Activated CD8-positive, alpha-beta T cell treated with anti-CD3 and anti-CD28 coated beads for 36 hours (primary cell): ENCODE results near the gene PTPN21. TPM values are rescaled to one million over a fixed set of nuclear protein-coding genes. Genes with fewer than 3 reads are reported as not detected.

Experiments
- ATAC-seq: fragments of 200-7000 bp; cut with Tn5 transposase; one replicate; pipeline ENCODE4 v1.10.0; 2021; ENCODE audit warnings: mild to moderate bottlenecking, moderate library complexity
- CTCF ChIA-PET: fragments of 350-600 bp; sonication (Branson Sonifier 250); formaldehyde crosslinking; loops from one replicate; lab custom pipeline; 2021; ENCODE audit warnings: antibody characterized with exemption; lab: Charles Lee
- POLR2A ChIA-PET: fragments of 350-600 bp; sonication (Branson Sonifier 250); formaldehyde crosslinking; loops from one replicate; lab custom pipeline; 2021; ENCODE audit warnings: antibody characterized with exemption; lab: Charles Lee
- DNase-seq: peaks from one replicate; pipeline ENCODE4 v3.0.0-alpha.2; 2020
- H3K27ac Mint-ChIP-seq: one replicate; pipeline ENCODE4 v1.8.0; 2021; ENCODE audit warnings: mild to moderate bottlenecking, mixed read lengths
- H3K27me3 Mint-ChIP-seq: one replicate; pipeline ENCODE4 v1.8.0; 2021; ENCODE audit warnings: mixed read lengths
- H3K36me3 Mint-ChIP-seq: one replicate; pipeline ENCODE4 v1.8.0; 2021; ENCODE audit warnings: low read depth, mixed read lengths
- H3K4me1 Mint-ChIP-seq: one replicate; pipeline ENCODE4 v1.8.0; 2021; ENCODE audit warnings: low read depth, mixed read lengths
- H3K4me3 Mint-ChIP-seq: one replicate; pipeline ENCODE4 v1.8.0; 2021; ENCODE audit warnings: mild to moderate bottlenecking, moderate library complexity, mixed read lengths
- H3K9me3 Mint-ChIP-seq: one replicate; pipeline ENCODE4 v1.8.0; 2021; ENCODE audit warnings: mixed read lengths
- intact Hi-C: fragments of 100-400 bp; cut with micrococcal nuclease; formaldehyde crosslinking; loops from one replicate; pipeline ENCODE4 v1.10.0; 2022
- total RNA-seq, 2 experiments: library from RNA; stranded (reverse); gene quantifications; one replicate each; pipeline ENCODE4 v1.2.3, GENCODE V29; 2021
- TF ChIP-seq, protein P1 (sequence below): fragments of 200-600 bp; IDR thresholded peaks from one replicate; pipeline ENCODE4 v1.8.0; 2022; ENCODE audit warnings: antibody characterized with exemption, mild to moderate bottlenecking

Gene PTPN21
- total RNA-seq, 2 experiments from 2014 or later = not detected

DNA sequence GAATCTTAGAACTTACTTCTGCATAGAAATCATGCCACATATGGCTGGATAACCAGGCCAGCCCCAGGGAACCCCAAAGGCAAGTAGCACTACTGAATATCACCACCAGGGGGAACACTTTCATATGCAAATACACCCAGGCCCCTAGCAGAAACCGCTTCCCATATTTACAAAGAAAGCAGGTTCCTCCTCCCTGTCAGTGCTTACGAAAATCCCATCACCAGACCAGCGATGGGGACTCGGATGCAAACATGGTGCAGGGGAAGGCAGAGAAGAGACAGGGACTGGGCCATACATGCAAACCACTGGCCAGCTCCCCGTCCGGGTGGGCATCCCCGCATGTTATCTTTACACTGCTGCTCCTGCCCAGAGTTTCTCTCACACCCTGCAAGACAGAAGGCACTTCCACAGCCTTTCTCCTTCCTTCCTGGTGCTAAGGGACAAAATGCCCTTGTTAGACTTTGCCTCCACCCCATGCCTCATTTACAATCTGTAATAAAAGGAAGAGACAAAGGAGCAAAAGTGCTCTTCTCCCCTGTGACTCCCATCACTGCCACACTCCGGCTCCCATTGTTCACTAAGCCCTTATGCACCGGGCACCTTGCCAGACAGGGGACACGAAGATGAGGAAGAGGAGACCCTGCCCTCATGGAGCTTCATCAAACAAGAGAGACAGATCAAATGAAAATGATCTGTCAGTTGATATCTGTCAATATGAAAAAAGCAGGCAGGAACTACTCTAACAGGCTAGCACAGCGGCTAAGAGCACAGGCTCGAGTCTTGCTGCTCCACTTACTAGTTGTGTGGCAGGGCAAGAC is 62.3 kb downstream of the PTPN21 start:
- ATAC-seq (peak; percentile 89), DNase-seq (peak; percentile 78)
- H3K27me3 Mint-ChIP-seq = no peaks in the 10 kb centered on the region
- H3K4me3 Mint-ChIP-seq = no peak overlapping the region
- TF ChIP-seq, protein P1, sequence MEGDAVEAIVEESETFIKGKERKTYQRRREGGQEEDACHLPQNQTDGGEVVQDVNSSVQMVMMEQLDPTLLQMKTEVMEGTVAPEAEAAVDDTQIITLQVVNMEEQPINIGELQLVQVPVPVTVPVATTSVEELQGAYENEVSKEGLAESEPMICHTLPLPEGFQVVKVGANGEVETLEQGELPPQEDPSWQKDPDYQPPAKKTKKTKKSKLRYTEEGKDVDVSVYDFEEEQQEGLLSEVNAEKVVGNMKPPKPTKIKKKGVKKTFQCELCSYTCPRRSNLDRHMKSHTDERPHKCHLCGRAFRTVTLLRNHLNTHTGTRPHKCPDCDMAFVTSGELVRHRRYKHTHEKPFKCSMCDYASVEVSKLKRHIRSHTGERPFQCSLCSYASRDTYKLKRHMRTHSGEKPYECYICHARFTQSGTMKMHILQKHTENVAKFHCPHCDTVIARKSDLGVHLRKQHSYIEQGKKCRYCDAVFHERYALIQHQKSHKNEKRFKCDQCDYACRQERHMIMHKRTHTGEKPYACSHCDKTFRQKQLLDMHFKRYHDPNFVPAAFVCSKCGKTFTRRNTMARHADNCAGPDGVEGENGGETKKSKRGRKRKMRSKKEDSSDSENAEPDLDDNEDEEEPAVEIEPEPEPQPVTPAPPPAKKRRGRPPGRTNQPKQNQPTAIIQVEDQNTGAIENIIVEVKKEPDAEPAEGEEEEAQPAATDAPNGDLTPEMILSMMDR = peak; percentile 94
- no peaks in the 10 kb centered on the region for H3K9me3 Mint-ChIP-seq
- ChIA-PET CTCF (interaction anchor here (0.7 to 2.2 kb wide), 15 partner anchors 7 to 305 kb away, joined by 3 to 8 read pairs (median 3); no protein-coding TSS in a partner anchor), POLR2A (no interaction called here)
- H3K27ac Mint-ChIP-seq = no peak overlapping the region
- intact Hi-C loops = loop anchor here (5.0 kb wide), 1 partner anchor 60 kb away; no protein-coding TSS in a partner anchor
- no peaks in the 10 kb centered on the region for H3K36me3 Mint-ChIP-seq
- H3K4me1 Mint-ChIP-seq = no peaks in the 10 kb centered on the region

DNA sequence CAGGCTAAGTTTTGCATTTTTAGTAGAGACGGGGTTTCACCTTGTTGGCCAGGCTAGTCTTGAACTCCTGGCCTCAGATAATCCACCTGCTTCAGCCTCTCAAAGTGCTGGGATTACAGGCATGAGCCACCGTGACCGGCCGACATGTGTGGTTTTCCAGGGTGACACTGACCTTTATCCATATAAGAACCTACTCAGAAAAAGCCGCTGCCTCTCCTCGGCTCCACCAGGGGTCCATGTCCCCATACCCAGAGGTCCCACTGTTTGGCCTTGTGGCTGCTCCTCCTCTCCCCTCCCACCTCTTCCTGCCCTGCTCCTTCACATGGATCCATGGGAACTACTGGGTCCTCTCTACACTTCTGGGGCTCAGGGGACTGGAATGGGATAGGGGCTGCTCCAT is 64.6 kb downstream of the PTPN21 start:
- H3K36me3 Mint-ChIP-seq = no peaks in the 10 kb centered on the region
- H3K4me3 Mint-ChIP-seq = no peak overlapping the region
- CTCF ChIA-PET = interaction anchor here (1.0 kb wide), 1 partner anchor 9 kb away, joined by 4 read pairs; no protein-coding TSS in a partner anchor
- DNase-seq (no peak), ATAC-seq (no peak)
- peaks cover 1% of the 10 kb centered on the region for H3K27me3 Mint-ChIP-seq
- POLR2A ChIA-PET = no interaction called here
- H3K9me3 Mint-ChIP-seq = no peaks in the 10 kb centered on the region
- H3K4me1 Mint-ChIP-seq = no peaks in the 10 kb centered on the region
- H3K27ac Mint-ChIP-seq = no peak overlapping the region
- TF ChIP-seq, protein P1 = no peak
- intact Hi-C loops = loop anchor here (5.0 kb wide), 1 partner anchor 62 kb away; no protein-coding TSS in a partner anchor

DNA sequence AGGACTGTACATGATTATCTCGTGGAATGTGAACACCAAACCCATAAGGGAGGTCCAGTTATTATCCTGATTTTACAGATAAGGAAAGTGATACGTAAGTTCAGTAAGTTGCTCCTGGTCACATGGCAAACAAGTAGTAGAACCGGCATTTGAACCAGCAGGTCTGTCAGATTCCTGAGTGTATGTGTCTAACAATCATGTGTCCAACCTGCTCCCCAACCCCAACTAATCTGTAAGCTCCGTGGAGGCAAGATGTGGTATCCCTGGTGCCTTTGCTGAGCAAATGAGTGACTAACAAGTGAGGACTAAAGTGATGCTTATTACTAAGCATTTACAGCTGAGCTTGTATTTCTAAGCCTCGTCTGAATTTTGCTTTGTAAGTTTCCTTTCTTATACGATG is 65.9 kb downstream of the PTPN21 start:
- Mint-ChIP-seq H3K27me3 (peaks cover 1% of the 10 kb centered on the region), H3K4me1 (no peaks in the 10 kb centered on the region), H3K36me3 (no peaks in the 10 kb centered on the region), H3K9me3 (no peaks in the 10 kb centered on the region), H3K4me3 (no peak overlapping the region), H3K27ac (no peak overlapping the region)
- DNase-seq = no peak
- no peak for ATAC-seq
- intact Hi-C loops = no loop called here
- CTCF ChIA-PET = interaction anchor here (0.9 to 1.0 kb wide), 2 partner anchors 10 to 299 kb away, joined by 3 to 4 read pairs; no protein-coding TSS in a partner anchor
- POLR2A ChIA-PET = no interaction called here
- TF ChIP-seq, protein P1 = no peak

DNA sequence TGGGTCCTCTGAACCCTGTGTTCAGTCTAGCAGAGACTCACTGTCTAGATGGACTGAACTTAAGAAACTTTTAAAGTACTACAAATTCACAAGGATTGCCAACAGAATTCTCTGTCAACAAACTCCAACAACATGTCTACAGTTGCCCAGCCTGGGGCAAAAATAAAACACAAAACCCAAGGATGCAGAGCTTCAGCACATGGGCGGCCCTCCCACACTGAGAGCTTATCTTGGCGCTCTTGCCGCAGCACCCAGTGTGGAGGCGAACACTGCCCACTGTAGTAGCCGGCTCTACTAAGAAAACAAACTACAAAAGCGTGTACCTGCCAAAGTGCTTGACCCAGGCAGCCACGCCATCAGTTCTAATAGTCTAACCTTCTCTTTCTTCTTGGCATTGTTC is 66.7 kb downstream of the PTPN21 start:
- ChIA-PET POLR2A (no interaction called here), CTCF (no interaction called here)
- intact Hi-C loops = no loop called here
- Mint-ChIP-seq H3K27ac (no peak overlapping the region), H3K4me1 (no peaks in the 10 kb centered on the region), H3K36me3 (no peaks in the 10 kb centered on the region), H3K27me3 (peaks cover 5% of the 10 kb centered on the region), H3K9me3 (no peaks in the 10 kb centered on the region), H3K4me3 (no peak overlapping the region)
- TF ChIP-seq, protein P1 = no peak
- DNase-seq (no peak), ATAC-seq (no peak)

DNA sequence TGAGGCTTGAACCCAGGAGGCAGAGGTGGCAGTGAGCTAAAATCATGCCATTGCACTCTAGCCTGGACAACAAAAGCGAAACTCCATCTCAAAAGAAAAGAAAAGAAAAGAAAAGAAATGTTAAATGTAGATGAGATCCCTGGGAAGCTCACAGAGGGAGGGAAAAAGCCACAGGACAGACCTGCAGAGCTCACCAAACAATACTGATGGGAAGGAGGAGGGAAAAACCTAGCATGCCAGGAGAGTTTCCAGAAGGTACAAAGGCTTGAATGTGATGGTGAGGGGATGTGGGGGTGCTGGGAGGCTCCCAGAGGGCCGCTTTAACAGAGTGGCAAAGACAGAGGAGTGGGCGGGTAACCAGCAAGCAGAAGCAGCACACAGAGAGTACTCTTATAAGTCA is 72.3 kb downstream of the PTPN21 start:
- TF ChIP-seq, protein P1 = no peak
- ATAC-seq = no peak
- H3K27me3 Mint-ChIP-seq = peaks cover 9% of the 10 kb centered on the region
- DNase-seq = no peak
- ChIA-PET POLR2A (no interaction called here), CTCF (no interaction called here)
- H3K4me1 Mint-ChIP-seq = no peaks in the 10 kb centered on the region
- intact Hi-C loops = no loop called here
- H3K4me3 Mint-ChIP-seq = no peak overlapping the region
- no peak overlapping the region for H3K27ac Mint-ChIP-seq
- no peaks in the 10 kb centered on the region for H3K9me3 Mint-ChIP-seq
- H3K36me3 Mint-ChIP-seq = no peaks in the 10 kb centered on the region
